K562 (cell line): ENCODE data around the gene CFAP20. TPM values are rescaled to one million over a fixed set of nuclear protein-coding genes. Genes with fewer than 3 reads are reported as not detected.

Experiments used
- ATAC-seq: fragments of 200-7000 bp; cut with Tn5 transposase; 3 replicates; pipeline ENCODE4 v1.9.1; 2020; ENCODE audit warnings: moderate library complexity
- BruUV-seq: library from RNA; stranded (reverse); fragments of 400-500 nt; replicated peaks from 2 replicates; lab custom pipeline; 2021; lab: Mats Ljungman, UMichigan
- CTCF ChIA-PET: fragments of 300-600 bp; formaldehyde crosslinking; extraction: SDS; loops from one replicate; lab custom pipeline; 2021; ENCODE audit warnings: low intra/inter-chr PET ratio; lab: Yijun Ruan, JAX
- POLR2A ChIA-PET: fragments of 300-600, 350-650 bp; sonication (Branson Sonifier 250); formaldehyde crosslinking; extraction: SDS; loops from one replicate; lab custom pipeline; 2021; ENCODE audit warnings: antibody characterized with exemption, inconsistent platforms; lab: Yijun Ruan, JAX
- DNase-seq, 4 experiments: peaks; one replicate each; pipeline versions ENCODE4 v3.0.0 to v3.0.0-alpha.2; 2011 to 2018; ENCODE audit warnings: low spot score in 3 of 4, mixed read lengths in 3 of 4; ENCODE audit errors: extremely low read depth in 1 of 4
- FAIRE-seq: peaks from 2 replicates; lab custom pipeline; 2011; peaks lifted over from hg19 to GRCh38; lab: Jason Lieb, UNC
- H2AFZ ChIP-seq: 2 replicates; pipeline ENCODE4 v1.6.0; 2011; ENCODE audit warnings: low read depth, low read length, control low read depth, inconsistent platforms
- H3K27ac ChIP-seq: fragments of 200-600 bp; 3 replicates; pipeline ENCODE4 v1.8.0; 2011; ENCODE audit warnings: low read depth, mild to moderate bottlenecking, control low read depth, inconsistent platforms, low read length, moderate library complexity, mixed read lengths; ENCODE audit errors: extremely low read depth
- H3K27me3 ChIP-seq, 2 experiments: fragments of 300-600 bp in 1 of 2; 2 replicates in 1 of 2; 3 replicates in 1 of 2; pipeline versions ENCODE4 v1.6.0 to v1.8.0; 2011; ENCODE audit warnings: inconsistent platforms in 2 of 2, low read length in 2 of 2, mild to moderate bottlenecking in 1 of 2, mixed read lengths in 1 of 2, moderate library complexity in 1 of 2; ENCODE audit not compliant: control insufficient read depth in 2 of 2, insufficient read depth in 2 of 2
- H3K36me3 ChIP-seq: fragments of 300-600 bp; 3 replicates; pipeline ENCODE4 v1.8.0; 2011; ENCODE audit warnings: mild to moderate bottlenecking, low read length, inconsistent platforms; ENCODE audit not compliant: control insufficient read depth, insufficient read depth
- H3K4me1 ChIP-seq, 2 experiments: fragments of 200-600 bp in 1 of 2; replicated peaks in 1 of 2; 2 replicates in 1 of 2; 3 replicates in 1 of 2; pipeline versions ENCODE4 v1.5.1 to v1.8.0; 2011; ENCODE audit warnings: inconsistent platforms in 2 of 2, low read length in 2 of 2, mild to moderate bottlenecking in 1 of 2, mixed read lengths in 1 of 2, moderate library complexity in 1 of 2; ENCODE audit not compliant: control insufficient read depth in 2 of 2, insufficient read depth in 2 of 2
- H3K4me2 ChIP-seq: 2 replicates; pipeline ENCODE4 v1.6.1; 2011; ENCODE audit warnings: low read length, control low read depth, inconsistent platforms, mixed read lengths; ENCODE audit not compliant: insufficient read depth
- H3K4me3 ChIP-seq: fragments of 200-600 bp; sonication (generic), shearing (Covaris generic); 2 replicates; pipeline ENCODE4 v1.5.1; 2016; ENCODE audit warnings: control low read depth, inconsistent platforms
- H3K79me2 ChIP-seq: fragments of 200-600 bp; 3 replicates; pipeline ENCODE4 v1.8.0; 2011; ENCODE audit warnings: low read length, inconsistent platforms; ENCODE audit not compliant: control insufficient read depth, insufficient read depth
- H3K9ac ChIP-seq, 2 experiments: 2 replicates each; pipeline versions ENCODE4 v1.6.0 to v1.6.1; 2011; ENCODE audit warnings: low read depth in 2 of 2, low read length in 2 of 2, control low read depth in 1 of 2, inconsistent platforms in 1 of 2, mild to moderate bottlenecking in 1 of 2, mixed read lengths in 1 of 2; ENCODE audit not compliant: insufficient read depth in 1 of 2
- H3K9me1 ChIP-seq: one replicate; pipeline ENCODE4 v1.6.0; 2011; ENCODE audit warnings: inconsistent platforms, mild to moderate bottlenecking, low read length, moderate library complexity; ENCODE audit not compliant: control insufficient read depth, insufficient read depth
- H3K9me3 ChIP-seq: replicated peaks from 2 replicates; pipeline ENCODE4 v1.5.1; 2011; ENCODE audit warnings: low read depth, low read length, inconsistent platforms; ENCODE audit not compliant: control insufficient read depth, insufficient read depth
- H4K20me1 ChIP-seq: replicated peaks from 2 replicates; pipeline ENCODE4 v1.6.1; 2011; ENCODE audit warnings: low read length, inconsistent platforms, mixed read lengths; ENCODE audit not compliant: control insufficient read depth, insufficient read depth
- CHCHD3 ChIP-seq: fragments of 250-450 bp; sonication (Bioruptor Pico); IDR thresholded peaks from 2 replicates; pipeline ENCODE4 v2.1.2; 2022; ENCODE audit warnings: mild to moderate bottlenecking
- EGR1 ChIP-seq: fragments of 450-650 bp; conservative IDR thresholded peaks from 2 replicates; pipeline ENCODE4 v1.6.1; 2017; ENCODE audit warnings: mild to moderate bottlenecking
- FOXA3 ChIP-seq, 2 experiments: fragments of 450-650 bp in 1 of 2; sonication (generic) in 1 of 2; formaldehyde crosslinking; IDR thresholded peaks in 1 of 2; conservative IDR thresholded peaks in 1 of 2; 2 replicates each; pipeline versions ENCODE4 v1.4.0 to v1.8.0; 2020 to 2022; ENCODE audit warnings: mild to moderate bottlenecking in 2 of 2, missing genetic modification reagents in 1 of 2
- GABPA ChIP-seq: fragments of 200-800 bp; sonication (Bioruptor generic); conservative IDR thresholded peaks from 2 replicates; pipeline ENCODE4 v1.6.1; 2016; ENCODE audit warnings: low read depth, missing genetic modification characterization, missing compliant biosample characterization
- HDAC3 ChIP-seq: fragments of 450-650 bp; IDR thresholded peaks from 2 replicates; pipeline ENCODE4 v1.6.1; 2018; ENCODE audit warnings: borderline replicate concordance, mild to moderate bottlenecking, moderate library complexity; ENCODE audit not compliant: partially characterized antibody
- KAT2B ChIP-seq: IDR thresholded peaks from one replicate; pipeline ENCODE4 v1.6.1; 2012; ENCODE audit warnings: low read depth, mild to moderate bottlenecking, control low read depth, inconsistent platforms, low read length, moderate library complexity
- MEIS2 ChIP-seq: fragments of 450-650 bp; IDR thresholded peaks from 2 replicates; pipeline ENCODE4 v1.6.1; 2014; ENCODE audit warnings: mild to moderate bottlenecking; ENCODE audit not compliant: partially characterized antibody
- MITF ChIP-seq: IDR thresholded peaks from 2 replicates; pipeline ENCODE4 v1.6.1; 2014; ENCODE audit warnings: antibody characterized with exemption
- PKNOX1 ChIP-seq: fragments of 450-650 bp; IDR thresholded peaks from 2 replicates; pipeline ENCODE4 v1.6.1; 2016
- RREB1 ChIP-seq: fragments of 250-450 bp; sonication (Bioruptor Pico); IDR thresholded peaks from 2 replicates; pipeline ENCODE4 v1.4.0; 2020
- TCF7L2 ChIP-seq: fragments of 150-350 bp; IDR thresholded peaks from 2 replicates; pipeline ENCODE4 v1.6.1; 2016; ENCODE audit warnings: low read depth, mild to moderate bottlenecking, low read length, moderate library complexity
- WGBS: fragments of 100-300 bp; shearing (Covaris generic); methylation state at CpG from one replicate; pipeline ENCODE4 v1.1.6; 2016; ENCODE audit warnings: low coverage, mixed read lengths; ENCODE audit not compliant: insufficient coverage; ENCODE audit errors: missing lambda C conversion rate; 5-methylcytosine and 5-hydroxymethylcytosine counted together
- in situ Hi-C: fragments of 300-500 bp; cut with MboI; formaldehyde crosslinking; loops from 4 replicates; pipeline ENCODE4 v1.15.0; 2018; ENCODE audit warnings: inconsistent platforms, mixed read lengths
- intact Hi-C: fragments of 100-400 bp; cut with micrococcal nuclease; formaldehyde crosslinking; loops from 2 replicates; pipeline ENCODE4 v1.14.2; 2022
- polyA plus RNA-seq, 8 experiments: library from polyadenylated mRNA; depleted of rRNA in 4 of 8; stranded (reverse) in 5 of 8; unstranded in 3 of 8; fragments of >200 nt; fragmentation: Nextera tagmentation in 2 of 8; fragmentation: Illumina TruSeq in 1 of 8; extraction: Ambion mirVana in 2 of 8; extraction: Trizol in 1 of 8; gene quantifications; 2 replicates each; pipeline versions ENCODE4 v1.2.1 to v1.2.3, GENCODE V29; 2011 to 2014; ENCODE audit warnings: inconsistent platforms in 1 of 8, missing spikeins in 1 of 8
- total RNA-seq, 7 experiments: library from RNA; depleted of rRNA in 6 of 7; stranded (reverse); fragments of >200 nt in 6 of 7; fragmentation: Illumina TruSeq in 2 of 7; extraction: Trizol in 2 of 7; gene quantifications; 2 replicates each; pipeline versions ENCODE4 v1.2.1 to v1.2.3, GENCODE V29; 2011 to 2021; ENCODE audit warnings: low replicate concordance in 1 of 7

CFAP20 gene
- total and polyA plus RNA-seq, 9 of the 15 experiments (the other 6 are each of a cell fraction or from before 2014, with no cell fraction given) = 20.5 to 90.5 (median 75.3) TPM

- no peaks in the 10 kb centered on the region for H3K27me3 ChIP-seq
- H3K4me3 ChIP-seq = peak overlapping the region; percentile 15; the same call in 1 of the 2 replicates
- peak overlapping the region; percentile 3; the same call in 1 of the 3 replicates for H3K27ac ChIP-seq
- no peak for ATAC-seq
- no peaks in the 10 kb centered on the region for H3K9me1 ChIP-seq
- H3K79me2 ChIP-seq = peaks cover 71% of the 10 kb centered on the region
- no peak for DNase-seq
- BruUV-seq = no TSS peak
- H3K9me3 ChIP-seq = no peaks in the 10 kb centered on the region
- peaks cover 36% of the 10 kb centered on the region for H4K20me1 ChIP-seq
- H2AFZ ChIP-seq = no peak overlapping the region
- peaks cover 3% of the 10 kb centered on the region; the same call in 1 of the 3 replicates for H3K36me3 ChIP-seq
- no peak for FAIRE-seq
- no peak for TF ChIP-seq TCF7L2
- TF ChIP-seq MEIS2 = peak; percentile 16
- TF ChIP-seq CHCHD3 (CRISPR knock-in tag) = no peak
- TF ChIP-seq KAT2B = no peak
- TF ChIP-seq FOXA3 (CRISPR knock-in tag; conservative IDR thresholded peaks at IDR 0.05 in 1 of 2, IDR thresholded peaks at IDR 0.05 in 1 of 2) = no peak
- no peak for TF ChIP-seq EGR1
- TF ChIP-seq MITF = no peak
- TF ChIP-seq HDAC3 = no peak
- no peak for TF ChIP-seq GABPA
- peak; percentile 59 for TF ChIP-seq PKNOX1
- TF ChIP-seq RREB1 (CRISPR knock-in tag) = no peak
- peak overlapping the region; percentile 92 for H3K4me2 ChIP-seq
- intact Hi-C loops = loop anchor here (10.0 kb wide), 2 partner anchors 138 to 358 kb away; no protein-coding TSS in a partner anchor
- in situ Hi-C loops = loop anchor here (10.0 kb wide), 1 partner anchor 112 kb away; no protein-coding TSS in a partner anchor
- POLR2A ChIA-PET = interaction anchor here (0.6 to 1.8 kb wide), 6 partner anchors 8 to 689 kb away, joined by 3 to 7 read pairs (median 4); a partner anchor contains a TSS
- CTCF ChIA-PET = no interaction called here
- H3K4me1 ChIP-seq = peaks cover 25 to 35% of the 10 kb centered on the region in 2 experiments
- peak overlapping the region; percentile 17 to 51; a peak in 1 of 4 replicates for H3K9ac ChIP-seq
- 14% methylated on average over 4 of the region's 4 CpGs for WGBS
These were observed 2.7 kb downstream of the CFAP20 start for GRCh38 chr16:58126451-58126961.
